GM19240 (cell line): ENCODE measurements around the gene RERG.

ENCODE experiments used
- DNase-seq: peaks from one replicate; pipeline ENCODE4 v3.0.0; 2011; ENCODE audit warnings: low spot score; ENCODE audit not compliant: insufficient read length

Gene RERG

DNA sequence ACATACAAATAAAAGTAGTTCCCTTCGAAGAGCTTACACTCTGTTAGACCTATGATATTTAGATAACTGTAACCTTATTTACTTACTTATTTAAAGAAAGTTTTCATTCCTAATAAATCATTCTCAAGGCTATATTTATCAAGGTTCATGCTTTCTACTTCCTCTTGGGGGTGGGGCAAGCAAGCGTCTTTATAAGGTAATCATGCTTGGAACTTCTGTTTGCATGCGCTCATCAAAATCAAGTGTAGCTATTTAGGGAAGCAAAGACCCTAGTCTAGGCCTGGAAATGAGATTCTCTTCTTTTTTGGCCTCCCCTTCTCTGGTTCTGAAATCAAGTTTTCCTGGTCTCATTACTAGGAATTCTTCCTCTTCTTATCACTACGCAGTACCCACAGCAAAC is 766 bp downstream of the RERG start:
- DNase-seq = no peak

DNA sequence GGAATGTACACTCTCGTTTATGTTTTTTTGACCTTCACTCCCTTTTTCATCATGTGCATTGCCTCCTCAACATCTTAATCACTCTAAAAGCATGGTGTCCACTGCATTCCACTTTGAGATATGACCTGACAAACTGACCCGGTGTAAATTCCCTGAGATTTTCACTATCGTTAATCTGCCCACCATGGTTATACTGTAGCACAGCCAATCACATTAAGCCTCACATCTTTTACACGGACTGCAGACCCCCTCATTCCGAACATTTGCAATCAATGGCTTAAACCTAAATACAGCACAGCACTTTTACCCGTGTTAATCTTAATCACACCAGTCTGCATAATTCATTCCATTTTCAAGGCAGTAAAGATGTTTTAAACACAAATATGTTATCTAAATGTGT is 2.4 kb downstream of the RERG start:
- no peak for DNase-seq

DNA sequence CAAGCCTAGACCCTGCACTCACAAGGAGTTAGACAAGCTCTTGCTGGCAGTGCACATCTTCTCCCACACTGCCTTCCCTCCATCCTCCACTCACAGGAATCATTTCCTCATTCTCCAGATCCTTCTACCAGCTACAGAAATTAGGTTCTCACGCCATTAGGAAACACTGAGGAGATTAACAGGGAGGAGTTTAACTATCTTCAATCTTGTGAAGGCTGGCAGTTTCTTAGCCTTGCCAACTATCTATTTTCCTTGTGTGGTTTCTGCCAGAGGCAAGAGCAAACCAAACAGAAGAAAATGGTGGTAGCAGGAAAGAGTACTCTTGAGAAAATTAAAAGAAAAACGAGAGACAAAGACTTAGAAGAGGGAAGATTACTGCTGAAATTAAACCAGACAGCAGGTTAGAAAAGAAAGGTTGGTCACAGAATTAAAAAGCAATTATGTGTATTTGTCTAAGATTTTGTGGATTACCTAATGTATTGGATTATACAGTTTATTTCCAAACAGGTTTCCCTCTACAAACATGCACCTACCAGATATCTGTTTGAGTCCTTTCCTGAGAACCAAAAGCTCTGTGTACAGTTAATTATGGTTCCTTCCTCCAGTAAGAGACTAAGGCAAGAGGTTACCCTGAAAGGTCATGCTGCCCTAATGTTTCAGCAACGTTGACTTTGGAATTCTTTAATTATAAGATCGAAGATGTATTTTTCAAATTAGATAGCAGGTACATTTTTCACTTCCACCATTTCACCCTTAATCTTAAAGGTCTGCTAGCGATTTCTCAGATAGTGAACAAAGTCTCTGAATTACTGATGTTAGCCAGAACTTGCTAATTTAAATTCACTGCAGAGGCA is 5.0 kb downstream of the RERG start:
- DNase-seq = no peak

DNA sequence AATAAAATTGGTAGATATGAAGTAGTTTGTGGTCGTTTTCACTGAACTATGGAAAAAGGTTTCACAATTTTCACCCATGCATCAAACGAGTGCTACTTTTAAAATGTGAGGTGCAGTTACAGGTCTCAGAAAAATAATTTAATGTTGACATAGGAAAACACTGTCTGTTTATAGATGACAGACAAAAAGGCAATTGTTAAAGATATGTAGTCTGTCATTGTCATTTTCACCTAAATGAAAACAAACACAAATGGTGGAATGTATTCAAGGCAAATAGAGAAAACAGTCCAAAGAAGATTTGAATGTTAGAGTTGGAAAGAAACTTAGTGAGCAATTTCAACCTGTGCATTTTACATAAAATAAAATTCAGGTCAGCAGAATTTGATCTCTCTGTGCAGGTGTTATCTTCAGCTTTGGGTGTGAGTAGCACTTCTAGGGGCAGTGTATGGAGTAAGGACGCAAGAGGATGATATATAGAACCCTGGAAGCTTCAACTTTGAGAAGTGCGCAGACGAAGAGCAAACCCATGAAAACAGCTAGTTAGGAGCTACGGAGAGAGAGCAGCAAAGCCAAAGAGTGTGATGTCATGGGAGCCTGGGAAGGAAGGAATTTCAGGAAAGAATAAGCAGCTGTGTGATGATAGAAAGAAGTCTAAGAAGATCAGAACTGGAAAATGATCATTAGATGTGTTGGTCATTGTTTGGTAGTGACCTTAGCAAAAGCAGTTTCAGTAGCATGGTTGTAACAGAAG is 6.2 kb downstream of the RERG start:
- no peak for DNase-seq

DNA sequence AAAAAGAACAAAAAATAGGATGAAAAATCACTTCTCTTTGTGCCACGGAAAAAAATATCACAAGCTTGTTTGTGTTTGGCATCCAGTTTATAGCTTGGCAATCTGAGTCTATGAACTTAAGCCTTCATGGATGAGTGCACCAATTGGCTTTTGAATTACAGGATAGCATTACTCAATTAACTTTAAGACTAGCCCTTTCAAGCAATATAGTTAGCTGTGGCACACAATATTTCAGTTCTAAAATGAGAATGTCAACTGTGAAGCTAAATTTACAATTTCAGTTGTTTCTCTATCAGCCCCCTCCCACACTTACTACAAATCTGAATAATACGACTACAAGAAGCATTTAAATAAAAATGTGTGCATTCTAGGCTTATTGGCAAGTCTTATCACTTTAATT is 8.3 kb downstream of the RERG start:
- no peak for DNase-seq

DNA sequence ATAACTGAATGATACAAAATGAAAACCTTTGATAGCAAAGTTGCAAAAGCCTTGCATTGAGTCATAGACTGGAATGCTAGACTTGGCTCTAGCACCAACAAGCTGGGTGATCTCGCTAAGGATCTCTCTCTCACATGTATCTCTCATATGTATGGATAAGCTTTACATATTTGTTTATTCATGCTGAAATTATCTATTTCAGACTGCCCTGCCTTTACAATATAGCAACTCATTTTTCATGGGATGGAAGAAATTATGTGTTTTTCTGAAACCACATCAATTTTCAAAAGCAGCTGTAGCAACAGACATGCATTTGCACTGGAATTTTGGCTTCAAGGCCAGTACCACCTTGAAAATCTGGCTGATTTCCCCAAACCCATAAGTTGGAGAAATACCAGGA is 11.4 kb downstream of the RERG start:
- no peak for DNase-seq

DNA sequence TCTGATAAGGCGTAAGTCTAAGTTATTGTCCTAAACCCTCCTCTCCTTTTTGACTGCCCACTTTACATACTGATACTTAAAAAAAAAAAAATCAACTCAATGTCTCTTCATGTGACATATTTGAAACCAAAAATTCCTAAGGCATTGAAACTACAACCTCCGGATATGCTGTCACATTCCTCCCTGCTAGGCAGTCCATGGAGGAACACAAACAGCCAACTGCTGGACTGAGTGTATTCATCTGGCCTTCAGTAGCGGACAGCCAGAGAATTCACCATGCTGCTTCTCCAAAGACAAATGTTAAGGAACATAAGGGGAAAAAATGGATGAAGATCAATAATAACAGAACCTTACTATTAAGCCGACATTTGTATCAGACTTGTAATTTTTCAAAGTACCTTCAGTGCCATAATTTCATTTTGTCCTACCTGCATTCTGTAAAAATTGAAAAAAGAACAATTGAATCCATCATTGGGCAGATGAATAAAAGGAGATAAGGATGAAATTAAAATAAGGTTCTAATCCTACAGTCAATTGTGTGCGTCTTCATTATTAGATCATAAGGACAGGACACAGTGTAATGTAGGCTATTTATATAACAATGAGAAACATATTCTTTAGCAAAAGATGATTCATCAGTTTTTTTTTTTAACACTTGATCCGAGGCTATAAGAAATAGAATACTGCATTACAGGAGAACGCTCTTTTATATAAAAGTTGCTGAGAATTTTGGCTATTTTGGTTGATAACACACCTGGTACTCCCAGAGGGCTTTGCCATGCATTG is 12.2 kb downstream of the RERG start:
- DNase-seq = no peak

DNA sequence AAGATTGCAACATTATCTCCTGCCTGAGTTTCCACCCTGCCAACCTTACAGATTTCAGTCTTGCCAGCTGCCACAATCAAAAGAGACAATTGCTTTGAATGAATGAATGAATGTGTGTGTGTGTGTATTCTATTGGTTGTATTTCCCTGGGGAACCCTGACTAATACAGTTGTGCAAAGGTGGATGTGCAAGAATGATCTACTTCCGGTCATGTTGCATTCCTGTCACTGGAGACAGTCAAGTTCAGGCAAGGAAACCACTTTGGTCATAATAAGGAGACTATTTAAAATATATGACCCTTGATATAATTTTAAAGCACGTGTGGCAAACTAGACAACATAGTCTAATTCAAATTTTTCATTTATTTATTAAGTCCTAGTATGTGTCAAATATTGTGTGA is 13.1 kb downstream of the RERG start:
- no peak for DNase-seq

DNA sequence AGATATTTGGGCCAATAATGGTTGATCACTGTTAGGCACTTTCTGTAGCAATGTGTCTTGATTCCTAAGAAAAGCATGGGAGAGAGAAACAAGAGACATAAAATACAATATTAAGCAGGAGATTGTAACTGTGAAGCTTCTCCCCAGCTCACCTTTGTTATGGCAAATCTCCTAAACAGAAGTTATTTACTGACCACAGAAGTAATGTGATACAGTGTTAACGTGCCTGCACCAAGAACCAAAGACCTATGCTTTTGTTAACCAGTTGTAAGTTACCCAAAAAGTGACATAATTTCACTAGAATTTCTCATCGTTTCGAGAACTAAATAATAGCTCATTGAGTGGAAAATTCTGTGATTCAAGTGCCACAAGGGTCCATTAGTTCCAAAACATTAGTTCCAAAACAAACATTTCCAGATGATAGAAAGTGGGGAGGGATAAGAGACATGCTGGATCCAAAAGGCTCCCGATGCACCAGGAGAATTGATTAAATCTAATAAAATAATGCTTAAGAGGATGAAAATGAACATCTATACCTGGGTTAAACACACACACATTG is 14.3 kb downstream of the RERG start:
- DNase-seq = no peak

DNA sequence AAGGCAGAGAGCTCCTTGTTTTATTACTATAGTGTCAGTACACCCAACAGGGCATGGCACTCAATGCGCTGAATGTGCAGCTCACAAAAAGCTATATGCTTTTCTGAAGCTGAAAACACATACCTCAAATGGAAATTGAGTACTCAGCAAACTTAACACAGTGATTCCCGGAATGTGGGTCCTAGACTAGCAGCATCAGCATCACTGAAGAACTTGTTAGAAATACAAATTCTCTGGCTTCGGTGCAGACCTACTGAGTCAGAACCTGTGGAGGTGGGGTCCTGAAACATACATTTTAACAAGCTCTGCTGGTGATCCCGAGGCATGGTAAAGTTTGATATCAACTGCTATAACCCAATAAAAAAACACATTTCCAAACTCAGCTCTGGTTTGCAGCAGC is 14.9 kb downstream of the RERG start:
- no peak for DNase-seq

DNA sequence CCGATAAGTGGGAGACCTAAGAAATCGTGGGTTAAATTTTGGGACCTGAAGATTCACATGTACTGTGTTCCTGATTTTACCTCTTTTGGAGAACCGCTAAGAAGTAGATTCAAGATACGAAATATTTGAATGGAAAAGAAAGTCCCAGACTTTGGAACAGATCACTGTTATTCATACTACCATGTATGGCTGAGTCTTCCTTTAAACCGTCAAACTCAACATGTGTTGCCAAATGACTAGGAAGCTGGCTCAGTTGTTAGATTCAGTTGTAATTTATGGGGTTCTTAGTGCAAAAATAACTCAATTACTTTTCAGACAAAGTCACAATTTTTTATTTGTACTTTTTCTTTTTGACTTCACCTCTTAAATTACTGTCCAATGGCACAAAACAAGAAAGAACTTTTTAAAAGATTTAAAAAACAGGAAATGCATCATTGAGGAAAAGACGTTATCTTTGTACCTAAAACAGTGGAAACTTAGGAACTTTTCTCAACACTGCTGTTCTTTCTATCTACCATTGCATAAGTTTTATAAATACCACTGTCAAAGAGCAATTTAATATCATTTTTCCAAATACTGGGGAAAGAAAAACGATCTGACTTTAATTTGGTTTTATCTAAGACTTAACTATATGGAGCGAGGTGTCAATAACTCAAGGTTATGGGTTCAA is 15.7 kb downstream of the RERG start:
- no peak for DNase-seq

DNA sequence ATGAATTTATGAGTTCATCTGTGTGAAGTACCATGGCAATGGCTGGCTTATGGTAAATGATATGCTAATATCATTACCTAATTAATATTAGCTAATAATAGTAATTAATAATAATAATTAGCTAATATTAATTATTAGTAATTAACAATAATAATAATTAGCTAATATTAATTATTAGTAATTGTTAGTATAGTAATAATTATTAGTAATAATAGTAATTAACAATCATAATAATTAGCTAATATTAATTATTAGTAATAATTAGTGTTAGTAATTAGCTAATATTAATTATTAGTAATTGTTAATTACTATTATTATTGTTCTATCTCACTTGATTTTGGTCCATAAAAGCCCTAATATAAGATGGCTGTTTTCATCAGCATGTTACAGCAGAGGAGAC is 19.8 kb downstream of the RERG start:
- no peak for DNase-seq

DNA sequence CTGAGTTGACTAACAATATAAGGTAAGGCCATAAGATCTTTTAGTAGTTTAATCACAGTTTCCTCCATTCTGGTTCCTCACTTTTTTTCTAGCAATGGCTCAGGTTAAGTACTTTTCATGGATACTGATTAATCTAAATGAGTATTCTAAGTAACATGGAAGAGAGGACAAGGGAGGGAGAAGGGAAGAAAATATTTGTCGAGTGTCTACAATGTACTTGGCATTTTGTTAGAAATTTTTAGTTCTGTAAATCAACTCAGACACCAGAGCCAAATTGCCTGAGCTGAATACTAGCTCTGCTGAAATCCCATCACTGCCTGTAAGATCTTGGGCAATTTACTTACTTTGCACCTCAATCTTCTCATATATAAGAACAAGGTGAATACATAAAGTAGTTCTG is 20.2 kb downstream of the RERG start:
- DNase-seq = no peak

DNA sequence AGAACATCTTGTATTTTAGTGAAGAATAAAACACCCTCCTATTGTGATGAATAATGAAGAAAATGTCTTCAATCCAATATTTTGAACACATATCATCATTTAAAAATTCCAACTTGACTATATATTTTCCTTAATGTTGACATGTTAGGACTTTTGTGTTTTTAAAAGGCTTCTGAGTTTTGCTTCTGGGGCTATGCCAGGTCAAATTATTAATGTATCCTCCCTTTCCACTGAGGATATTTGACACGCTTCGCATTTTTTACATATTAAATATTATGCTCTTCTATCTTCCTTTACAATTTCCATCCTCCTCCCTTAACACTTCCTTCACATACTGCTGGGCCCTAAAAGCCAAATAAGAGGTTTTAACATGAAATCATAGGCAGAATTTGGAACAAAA is 20.6 kb downstream of the RERG start:
- DNase-seq = no peak

DNA sequence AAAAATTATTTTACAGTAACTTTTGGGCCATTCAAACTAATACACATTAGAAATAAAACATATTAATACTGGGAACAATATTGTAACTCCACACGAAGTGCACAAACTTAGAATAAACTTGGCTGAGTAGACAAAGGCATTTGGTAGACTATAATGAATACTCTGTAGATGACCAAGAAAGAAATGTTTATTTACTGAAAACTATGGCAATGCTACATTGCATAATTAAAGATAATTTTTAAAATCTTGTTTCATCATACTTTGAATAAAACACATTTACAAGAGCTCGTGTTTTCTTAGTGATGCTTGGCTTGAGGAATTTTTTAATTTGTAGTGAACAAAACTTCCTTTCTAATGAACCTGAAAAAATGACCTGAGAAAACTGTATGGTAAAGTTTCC is 21.3 kb downstream of the RERG start:
- no peak for DNase-seq

DNA sequence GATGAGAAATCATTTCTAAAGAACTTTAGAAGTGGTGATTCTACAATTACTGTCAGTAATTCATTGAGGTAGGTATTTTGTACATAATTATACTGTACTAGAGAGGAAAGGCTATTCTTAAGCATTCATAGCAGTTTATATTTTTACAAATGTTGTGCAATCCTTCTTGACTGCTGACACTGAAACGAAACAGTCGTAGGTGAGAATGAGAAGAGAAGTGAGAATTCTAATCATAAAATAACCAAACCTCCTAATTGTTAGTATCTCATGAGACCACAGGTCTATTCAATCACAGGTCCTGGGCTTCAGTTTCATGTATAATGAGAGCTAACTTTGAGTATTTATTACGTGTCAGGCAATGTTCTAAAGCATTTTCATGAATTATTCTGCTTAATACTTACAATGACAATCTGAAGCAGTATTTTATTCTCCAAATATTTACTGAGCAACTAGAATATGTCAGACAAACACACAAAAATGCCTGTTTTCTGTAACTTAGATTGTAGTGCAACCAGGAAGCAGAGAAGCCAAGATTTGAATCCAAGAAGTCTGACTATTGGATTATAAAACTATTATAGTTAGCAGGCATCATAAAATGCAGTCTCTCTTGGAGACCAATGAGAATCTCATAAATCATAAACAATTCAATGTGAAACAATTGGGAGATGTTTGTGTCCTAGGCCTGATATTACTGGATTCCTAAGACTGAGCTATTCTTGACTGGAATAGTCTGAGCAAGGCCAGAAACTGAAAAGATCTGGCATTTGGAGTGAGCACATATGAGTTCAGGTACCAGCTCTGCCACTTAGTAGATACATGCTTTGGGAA is 24.3 kb downstream of the RERG start:
- DNase-seq = no peak

DNA sequence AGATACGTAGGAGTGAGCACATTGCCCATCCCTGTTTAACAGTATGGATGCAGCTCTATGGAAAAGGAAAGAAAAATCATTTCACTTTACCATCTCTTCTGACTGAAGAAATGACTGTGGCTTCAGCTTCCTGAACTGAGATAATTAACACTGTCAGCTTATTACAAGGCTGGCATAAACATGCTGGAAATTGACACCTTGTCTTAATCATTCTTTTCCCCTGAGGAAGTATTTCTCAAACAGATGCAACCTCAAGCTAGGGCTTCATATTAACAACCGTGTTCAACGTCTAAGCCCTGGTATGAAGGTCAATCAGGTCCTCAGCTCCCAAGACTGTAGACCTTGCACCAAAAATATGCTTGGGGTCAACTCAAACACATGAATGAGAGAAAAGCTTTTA is 25.0 kb downstream of the RERG start:
- DNase-seq = no peak

DNA sequence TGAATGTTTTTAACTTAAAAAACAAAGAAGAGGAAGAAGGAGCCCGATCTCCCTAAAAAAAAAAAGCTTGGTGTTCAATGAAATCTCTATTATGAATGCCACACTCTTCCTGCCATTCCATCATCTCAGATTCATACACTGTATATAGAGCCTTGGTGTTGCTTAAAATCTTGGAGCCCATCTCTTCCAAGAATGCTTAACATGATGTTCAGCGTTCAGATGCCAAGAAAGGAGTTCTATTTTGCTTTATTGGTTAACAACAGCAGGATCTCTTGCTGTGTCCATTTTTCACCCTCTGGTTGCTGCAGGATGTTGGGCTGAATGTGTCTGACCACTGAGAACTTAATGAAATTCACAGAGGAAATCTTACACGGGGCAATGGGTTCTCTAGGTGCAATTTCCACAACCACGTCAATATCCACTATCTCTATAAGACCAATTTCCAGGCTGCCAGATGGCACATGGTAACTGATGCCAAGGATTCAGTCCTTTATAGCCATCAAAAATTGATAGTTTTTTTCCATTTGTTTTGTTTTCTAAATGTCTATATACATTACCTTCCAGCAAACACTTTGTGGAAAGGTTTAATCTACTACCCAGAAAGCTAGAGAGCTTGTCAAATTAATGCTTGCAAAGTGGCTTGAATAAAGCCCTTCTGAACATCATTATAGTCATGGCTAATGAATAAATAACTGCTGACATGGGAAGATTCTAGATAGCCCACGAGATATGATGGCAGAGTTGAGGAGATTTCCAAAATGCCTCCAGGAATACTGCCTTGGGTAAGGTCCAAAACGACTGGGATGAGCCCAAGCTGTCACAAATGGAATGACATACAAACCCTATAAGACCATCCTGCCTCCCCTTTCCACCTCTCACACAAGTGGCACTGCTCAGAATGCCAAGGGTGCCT is 26.5 kb downstream of the RERG start:
- no peak for DNase-seq

DNA sequence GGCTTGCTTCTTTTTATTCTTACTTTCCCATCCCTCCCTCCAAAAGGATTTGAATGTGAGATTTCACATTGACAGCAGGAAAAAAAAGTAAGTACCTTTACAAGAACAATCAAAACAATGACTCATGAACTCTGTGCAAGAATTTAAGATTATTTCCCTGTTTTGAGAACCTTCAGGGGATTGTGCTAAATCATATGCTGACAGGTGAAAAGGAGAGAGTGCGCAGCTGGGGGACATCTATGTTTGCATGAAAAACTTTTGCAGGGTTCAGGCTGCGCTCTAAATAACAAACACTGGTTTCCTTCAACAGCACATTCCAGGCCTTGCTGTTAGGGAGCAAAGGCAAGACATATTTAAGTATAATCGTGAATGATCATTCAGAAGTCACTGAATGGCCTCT is 27.3 kb downstream of the RERG start:
- no peak for DNase-seq
